KOPT-K1 (cell line): ENCODE data around the gene ADAT1.

Source experiments
- H3K27ac ChIP-seq: fragments of 200-600 bp; sonication (generic); 2 replicates; pipeline ENCODE4 v1.5.1; 2016; ENCODE audit warnings: antibody characterized with exemption, mild to moderate bottlenecking, low read depth, low read length; ENCODE audit not compliant: poor library complexity, severe bottlenecking
- H3K36me3 ChIP-seq: fragments of 200-600 bp; sonication (generic); 2 replicates; pipeline ENCODE4 v1.5.1; 2017; ENCODE audit warnings: antibody characterized with exemption, mild to moderate bottlenecking, low read length, moderate library complexity; ENCODE audit not compliant: insufficient read depth
- H3K9me3 ChIP-seq: fragments of 200-600 bp; sonication (generic); 2 replicates; pipeline ENCODE4 v1.5.1; 2017; ENCODE audit warnings: antibody characterized with exemption, low read length, mild to moderate bottlenecking; ENCODE audit not compliant: insufficient read depth, poor library complexity, severe bottlenecking

ADAT1 gene

DNA sequence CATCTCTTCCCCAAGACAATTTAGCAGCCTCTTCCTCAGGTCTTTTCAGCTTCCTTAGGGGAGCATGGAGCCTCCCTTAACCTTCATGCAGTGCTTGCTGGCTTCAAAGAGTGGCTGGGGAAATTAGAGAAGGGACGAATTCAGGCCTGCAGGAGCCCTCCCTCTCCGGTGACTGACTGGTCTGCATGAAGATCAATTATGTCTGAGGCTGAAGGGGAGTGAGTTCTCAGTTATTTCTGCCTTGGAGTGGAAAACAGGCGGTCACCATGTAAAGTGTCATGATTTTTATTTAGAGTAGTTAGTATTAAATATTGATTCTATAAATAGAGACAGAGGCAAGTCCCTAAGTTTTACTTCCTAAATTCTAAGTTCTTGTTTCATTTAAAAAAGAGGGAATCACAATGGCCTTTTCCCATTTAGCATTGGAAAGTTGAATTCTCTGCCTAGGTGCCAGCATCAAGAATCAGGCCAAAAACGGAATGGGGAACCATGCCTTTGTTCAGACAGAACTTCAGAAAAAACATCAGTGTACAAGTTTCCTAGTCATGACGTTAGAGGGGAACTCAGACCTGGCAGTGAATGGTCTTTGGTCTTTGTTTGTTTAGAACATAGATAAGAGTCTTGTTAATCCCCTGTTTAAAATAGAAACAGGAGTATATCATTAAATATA is 52.5 kb downstream of the ADAT1 start:
- H3K36me3 ChIP-seq: peaks cover 73% of the 10 kb centered on the region
- H3K9me3 ChIP-seq: no peaks in the 10 kb centered on the region
- H3K27ac ChIP-seq: no peak overlapping the region

DNA sequence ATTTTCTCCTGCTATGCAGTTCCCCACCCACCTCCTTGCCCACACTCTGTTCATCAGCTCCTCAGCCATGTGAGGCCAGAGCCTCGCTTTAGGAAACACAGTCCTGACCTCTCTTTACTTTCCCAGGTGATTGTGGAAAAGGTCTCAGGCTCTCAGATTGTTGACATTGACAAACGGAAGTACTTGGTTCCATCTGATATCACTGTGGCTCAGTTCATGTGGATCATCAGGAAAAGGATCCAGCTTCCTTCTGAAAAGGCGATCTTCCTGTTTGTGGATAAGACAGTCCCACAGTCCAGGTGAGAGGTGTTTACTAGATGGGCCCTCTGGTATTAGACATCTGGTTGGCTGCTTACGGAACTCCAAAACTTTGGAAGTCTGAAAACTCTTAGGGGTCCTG is 55.2 kb downstream of the ADAT1 start:
- peaks cover 52% of the 10 kb centered on the region for H3K36me3 ChIP-seq
- no peak overlapping the region for H3K27ac ChIP-seq
- no peaks in the 10 kb centered on the region for H3K9me3 ChIP-seq

DNA sequence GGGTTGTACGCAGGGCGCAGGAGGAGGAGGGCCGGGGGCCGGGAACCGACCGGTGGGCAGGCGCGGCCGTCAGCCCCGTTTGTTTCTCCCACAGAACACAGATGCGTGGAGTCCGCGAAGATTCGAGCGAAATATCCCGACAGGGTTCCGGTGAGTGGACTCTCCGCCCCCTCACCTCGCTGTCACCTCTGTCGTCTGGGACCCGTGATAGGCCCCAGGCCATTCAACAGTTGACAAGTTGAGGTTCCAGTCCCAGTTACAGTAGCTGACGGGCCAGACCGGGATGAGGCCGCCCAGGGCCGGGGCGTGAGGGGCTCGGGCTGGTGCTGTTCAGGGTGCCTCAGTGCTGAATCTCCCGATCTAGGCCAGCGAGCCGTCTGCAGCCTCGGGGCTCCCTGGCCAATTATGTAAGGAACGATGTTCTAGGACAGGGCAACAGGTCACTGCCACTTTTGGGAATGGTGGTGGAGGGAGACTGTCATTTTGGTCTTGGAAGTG is 56.3 kb downstream of the ADAT1 start:
- no peaks in the 10 kb centered on the region for H3K9me3 ChIP-seq
- H3K27ac ChIP-seq: peak overlapping the region; percentile 65
- H3K36me3 ChIP-seq: peaks cover 41% of the 10 kb centered on the region

DNA sequence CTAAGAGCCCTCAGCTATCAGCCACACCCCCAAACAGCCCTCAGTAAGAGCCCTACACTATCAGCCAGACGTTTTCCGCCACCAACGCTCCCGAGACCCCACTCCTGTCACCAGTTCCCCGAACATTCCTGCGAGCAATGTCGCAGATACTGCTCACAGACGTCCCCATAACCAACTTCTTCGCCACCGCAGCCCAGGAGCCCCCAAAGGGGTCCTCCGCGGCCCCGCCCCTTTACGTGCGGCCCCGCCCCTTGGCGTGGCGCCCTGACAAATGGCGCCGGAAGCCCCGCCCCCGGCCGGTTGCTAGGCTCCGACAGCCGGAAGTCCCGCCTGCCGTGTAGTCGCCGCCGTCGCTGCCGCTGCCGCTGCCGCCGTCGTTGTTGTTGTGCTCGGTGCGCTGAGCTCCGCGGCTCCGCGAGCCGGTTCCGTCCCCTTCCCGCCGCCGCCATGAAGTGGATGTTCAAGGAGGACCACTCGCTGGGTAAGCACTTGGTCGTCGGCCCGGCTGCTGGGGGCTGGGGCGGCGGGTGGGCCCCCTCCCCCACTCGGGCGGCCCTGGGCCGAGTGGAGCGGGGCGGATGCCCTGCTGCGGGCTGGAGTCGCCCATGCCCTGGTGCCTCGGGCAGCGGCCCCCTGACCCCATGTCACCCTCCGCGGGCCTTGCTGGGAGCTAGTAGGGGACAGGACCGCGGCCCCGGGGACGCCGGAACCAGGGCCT is 56.9 kb downstream of the ADAT1 start, which contains the start of gene GABARAPL2:
TSS of gene GABARAPL2 (plus strand) at position 340 of the 718 bp plus-strand sequence. CDS start at position 448, 108 bp downstream.
- Histone ChIP-seq H3K27ac (peak within 1 kb of the TSS; percentile 65), H3K36me3 (peaks cover 37% of the 10 kb centered on the region), H3K9me3 (no peaks in the 10 kb centered on the region)

DNA sequence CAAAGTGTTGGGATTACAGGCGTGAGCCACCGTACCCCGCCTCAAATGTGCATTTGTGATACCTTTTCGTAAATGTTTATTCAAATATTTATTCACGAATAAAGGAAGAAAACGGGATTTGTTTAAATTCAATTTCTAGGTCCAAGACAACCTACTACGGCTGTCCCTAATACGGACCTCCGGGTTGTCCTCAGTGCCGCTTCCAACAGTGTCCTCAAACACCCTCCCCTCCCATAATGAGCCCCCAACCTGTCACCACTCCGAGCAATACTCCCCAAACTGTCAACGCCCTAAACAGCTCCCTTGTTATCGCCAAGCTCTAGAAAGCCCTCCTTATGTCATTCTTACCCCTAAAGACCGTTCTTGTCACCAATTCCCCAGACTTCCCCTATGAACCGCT is 57.4 kb downstream of the ADAT1 start:
- Histone ChIP-seq H3K27ac (peak overlapping the region; percentile 65), H3K36me3 (peaks cover 31% of the 10 kb centered on the region)

DNA sequence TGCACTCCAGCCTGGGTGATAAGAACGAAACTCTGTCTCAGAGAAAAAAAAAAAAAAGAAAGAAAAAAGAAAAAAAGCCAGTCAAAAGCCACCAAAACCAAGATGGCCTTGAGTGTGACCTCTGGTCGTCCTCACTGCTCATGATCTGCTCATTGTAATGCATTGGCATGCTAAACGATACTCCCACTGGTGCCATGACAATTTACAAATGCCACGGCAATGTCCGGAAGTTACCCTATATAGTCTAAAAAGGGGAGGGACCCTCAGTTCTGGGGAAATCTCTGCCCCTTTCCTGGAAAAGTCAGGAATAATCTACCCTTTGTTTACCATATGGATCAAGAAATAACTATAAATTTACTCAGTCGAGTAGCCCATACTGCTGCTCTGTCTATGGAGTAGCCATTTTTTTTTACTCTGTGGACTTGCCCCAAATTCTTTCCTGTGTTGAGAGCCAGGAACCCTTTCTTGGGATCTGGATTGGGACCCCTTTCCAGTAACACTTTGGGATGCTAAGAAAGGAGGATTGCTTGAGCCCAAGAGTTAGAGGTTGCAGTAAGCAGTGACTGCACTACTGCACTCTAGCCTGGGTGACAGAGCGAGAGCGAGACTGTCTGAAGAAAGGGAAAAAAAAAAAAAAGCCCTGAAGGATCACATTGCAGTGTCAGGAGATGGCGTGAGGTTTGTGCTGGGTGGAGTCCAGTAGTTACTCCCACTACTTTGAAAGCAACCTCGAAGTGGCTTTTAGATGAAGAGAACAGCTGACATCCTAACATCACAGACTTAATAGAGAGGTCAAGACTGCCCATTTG is 63.3 kb downstream of the ADAT1 start:
- Histone ChIP-seq H3K36me3 (no peaks in the 10 kb centered on the region), H3K9me3 (no peaks in the 10 kb centered on the region), H3K27ac (no peak overlapping the region)

More for the DNA sequence above, 57.4 kb downstream of the ADAT1 start:
- H3K9me3 ChIP-seq: no peaks in the 10 kb centered on the region

DNA sequence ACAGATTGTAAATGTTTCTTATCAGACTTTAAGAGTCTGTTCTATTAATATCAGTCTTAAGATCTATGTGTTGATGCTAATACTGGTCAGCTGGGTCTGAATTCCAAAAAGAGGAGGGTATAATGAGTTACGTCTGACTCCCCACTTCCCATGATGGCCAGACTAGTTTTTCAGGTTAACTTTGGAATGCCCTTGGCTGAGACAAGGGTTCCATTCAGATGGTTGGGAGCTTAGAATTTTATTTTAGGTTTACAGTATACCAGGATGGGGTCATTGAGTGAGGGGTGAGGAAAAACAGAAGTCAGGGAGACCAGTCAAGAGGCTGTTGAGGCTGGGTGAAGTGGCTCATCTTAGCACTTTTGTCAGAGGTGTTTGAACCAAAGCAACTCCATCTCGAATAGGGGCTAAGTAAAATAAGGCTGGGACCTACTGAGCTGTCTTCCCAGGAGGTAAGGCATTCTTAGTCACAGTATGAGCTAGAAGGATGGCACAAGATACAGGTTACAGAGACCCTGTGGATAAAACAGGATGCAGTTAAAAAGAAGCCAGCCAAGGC is 64.2 kb downstream of the ADAT1 start:
- H3K9me3 ChIP-seq: no peaks in the 10 kb centered on the region
- no peaks in the 10 kb centered on the region for H3K36me3 ChIP-seq
- no peak overlapping the region for H3K27ac ChIP-seq

DNA sequence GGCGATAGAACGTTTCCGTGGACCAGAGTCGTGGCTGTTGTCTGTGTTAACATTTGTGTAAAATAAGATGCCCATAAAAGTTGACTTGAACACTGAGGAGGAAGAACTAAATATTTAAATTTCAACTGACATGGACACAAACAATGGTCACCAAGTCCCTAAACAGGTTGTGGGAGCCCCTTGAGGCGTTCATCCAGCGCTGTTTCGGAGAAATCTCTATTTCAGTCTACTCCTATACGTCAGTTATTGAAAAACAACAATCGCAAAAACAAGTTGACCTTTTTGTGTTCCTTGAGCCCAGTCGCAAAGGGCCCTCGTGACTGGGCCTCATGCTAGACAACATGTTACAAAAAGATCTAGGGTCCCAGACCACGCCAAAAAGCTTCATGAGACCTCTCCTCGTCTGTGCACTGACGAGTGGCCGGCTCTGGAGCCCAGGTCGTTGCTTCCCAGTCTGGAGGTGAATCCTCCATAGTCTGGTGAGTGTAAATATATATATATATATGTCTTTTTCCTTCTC is 66.6 kb downstream of the ADAT1 start:
- no peaks in the 10 kb centered on the region for H3K9me3 ChIP-seq
- H3K36me3 ChIP-seq: no peaks in the 10 kb centered on the region
- no peak overlapping the region for H3K27ac ChIP-seq

DNA sequence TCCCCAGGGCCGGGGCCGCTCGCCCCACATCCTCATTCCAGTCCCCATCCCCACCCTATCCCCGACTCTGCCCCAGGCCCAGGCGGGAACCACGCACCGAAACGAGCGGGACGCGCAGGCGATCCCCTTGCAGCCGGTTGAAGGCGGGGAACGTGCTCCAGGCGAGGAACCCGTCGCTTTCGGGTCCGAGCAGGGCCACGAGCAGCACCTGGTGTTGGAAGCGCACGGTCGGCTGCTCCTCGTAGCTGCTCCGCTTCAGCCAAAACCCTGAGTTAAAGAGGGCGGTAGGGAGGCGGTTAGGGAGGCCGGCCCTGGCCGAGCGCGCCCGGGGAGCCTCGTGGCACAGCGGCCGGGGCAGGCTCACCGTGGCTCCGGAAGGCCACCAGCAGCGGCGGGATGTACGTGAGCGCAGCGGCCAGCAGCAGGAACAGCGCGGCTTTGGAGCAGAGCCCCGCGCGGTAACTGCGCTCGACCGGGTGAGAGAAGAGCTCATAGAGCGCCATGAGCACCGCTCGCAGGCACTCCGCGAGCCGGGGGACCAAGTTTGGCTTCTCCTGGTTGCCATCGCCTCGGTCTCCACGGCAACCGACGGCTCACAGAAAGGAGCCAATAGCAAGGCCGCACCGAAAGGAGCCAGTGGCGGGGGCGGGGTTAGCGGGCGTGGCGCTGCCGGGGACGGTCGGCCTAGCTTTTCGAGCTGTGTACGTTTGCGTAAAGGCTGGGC is 67.2 kb downstream of the ADAT1 start, which contains the start of gene TMEM231:
TSS of gene TMEM231 (minus strand) at position 546 of the 724 bp plus-strand sequence. CDS start at position 503, 43 bp downstream.
- Histone ChIP-seq H3K27ac (no peak within 1 kb of the TSS), H3K9me3 (no peaks in the 10 kb centered on the region), H3K36me3 (no peaks in the 10 kb centered on the region)

DNA sequence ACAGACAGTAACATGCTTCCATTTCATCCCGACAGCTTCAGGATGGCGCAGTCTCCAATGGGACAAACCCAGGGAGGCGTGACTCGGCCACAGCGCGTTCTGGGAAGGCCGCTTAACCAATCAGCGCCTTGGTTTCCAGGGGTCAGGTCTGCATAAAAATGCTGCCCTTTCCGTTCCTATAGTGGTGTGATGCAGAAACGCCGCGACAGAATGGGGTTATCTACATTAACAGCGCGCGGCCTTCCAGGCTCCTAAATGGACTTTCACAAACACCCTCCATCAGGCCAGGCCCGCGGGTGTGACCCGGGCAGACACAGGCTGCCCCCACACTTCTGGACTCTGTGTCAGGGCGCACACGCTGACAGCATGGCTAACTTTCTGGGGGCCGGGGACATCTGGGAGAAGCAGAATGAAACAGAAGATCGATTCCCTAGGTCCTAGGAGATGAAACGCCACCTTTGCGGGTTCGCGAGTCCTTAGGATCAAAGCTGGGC is 67.8 kb downstream of the ADAT1 start:
- Histone ChIP-seq H3K36me3 (no peaks in the 10 kb centered on the region), H3K27ac (no peak overlapping the region), H3K9me3 (no peaks in the 10 kb centered on the region)

DNA sequence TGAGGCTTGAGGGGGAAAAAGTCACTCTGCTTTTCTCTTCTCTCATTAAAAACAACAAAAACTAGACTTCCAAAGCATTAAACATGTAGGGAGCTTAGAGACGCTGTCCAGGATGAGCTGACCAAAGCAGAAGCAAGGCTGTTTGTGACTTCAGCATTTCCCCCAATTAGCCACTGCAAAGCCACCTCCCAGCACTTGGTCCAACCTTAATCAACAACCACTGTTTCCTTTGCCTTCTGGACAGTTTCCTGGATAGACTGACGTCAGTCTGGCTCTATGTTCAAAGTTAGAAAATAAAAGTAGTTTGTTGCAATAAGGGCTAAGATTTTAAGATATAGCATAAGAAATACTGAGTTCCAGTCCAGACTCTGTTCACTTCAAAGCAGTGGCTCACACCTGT is 70.1 kb downstream of the ADAT1 start:
- no peaks in the 10 kb centered on the region for H3K36me3 ChIP-seq
- no peaks in the 10 kb centered on the region for H3K9me3 ChIP-seq
- no peak overlapping the region for H3K27ac ChIP-seq

DNA sequence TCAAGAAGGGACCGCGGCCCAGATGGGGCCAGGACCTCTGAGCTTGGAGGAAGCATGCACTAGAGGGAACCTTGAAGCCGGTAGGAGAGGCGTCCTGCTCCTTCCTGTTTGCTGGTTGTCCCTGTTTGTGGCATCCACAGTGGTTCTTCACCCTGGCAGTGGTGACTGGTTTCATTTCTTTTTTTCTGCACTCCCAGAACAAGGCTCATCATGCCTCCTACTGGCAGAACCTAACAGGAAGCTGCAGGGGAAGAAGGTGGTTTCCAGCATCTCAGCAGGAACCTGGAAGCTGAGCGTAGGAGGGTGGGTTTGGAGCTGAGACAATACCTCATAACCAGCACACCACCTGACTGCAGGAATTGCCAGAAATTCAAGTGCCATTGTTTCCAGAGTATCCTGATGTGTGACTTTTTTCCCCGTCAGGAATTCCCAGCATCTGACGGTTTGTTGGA is 72.8 kb downstream of the ADAT1 start:
- no peak overlapping the region for H3K27ac ChIP-seq
- H3K36me3 ChIP-seq: no peaks in the 10 kb centered on the region
- no peaks in the 10 kb centered on the region for H3K9me3 ChIP-seq
